ENCODE measurements around the gene OR6S1.
"Not testable (repeated sequence)": the region's sequence is repeated elsewhere in the genome, so short reads cannot be mapped to it uniquely, and the experiment has no call there.

The OR6S1 gene

DNA sequence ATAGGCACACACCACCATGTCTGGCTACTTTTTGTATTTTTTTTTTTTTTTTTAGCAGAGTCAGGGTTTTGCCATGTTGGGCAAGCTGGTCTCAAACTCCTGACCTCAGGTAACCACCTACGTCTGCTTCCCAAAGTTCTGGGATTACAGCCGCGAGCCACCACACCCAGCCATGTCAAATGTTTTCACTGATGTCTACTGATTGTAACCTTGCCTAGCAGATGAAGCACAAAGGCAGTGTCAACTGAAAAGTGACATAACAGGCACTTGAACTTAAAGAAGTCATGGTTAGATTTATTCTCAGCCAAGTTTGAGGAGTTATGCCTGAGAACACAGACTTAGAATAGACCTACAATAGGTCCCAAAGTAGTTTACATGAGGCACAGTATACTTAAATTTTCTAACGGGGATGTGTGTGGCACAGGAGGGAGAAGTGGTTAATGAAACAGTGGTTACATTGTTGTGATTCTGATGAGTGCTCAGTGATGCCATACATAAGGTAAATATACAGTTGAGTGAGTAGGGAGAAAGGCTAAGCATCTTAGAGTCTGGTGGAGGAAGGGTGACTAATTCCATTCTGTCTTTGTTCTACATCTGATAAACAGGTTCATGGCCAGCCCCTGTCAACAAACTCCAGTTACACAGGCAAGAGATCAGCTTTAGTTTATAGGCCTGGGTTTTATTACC is 30.2 kb upstream of the OR6S1 start:
- FAIRE-seq (no peak), DNase-seq (ENCODE audit: insufficient read length, low spot score) (no peak)

DNA sequence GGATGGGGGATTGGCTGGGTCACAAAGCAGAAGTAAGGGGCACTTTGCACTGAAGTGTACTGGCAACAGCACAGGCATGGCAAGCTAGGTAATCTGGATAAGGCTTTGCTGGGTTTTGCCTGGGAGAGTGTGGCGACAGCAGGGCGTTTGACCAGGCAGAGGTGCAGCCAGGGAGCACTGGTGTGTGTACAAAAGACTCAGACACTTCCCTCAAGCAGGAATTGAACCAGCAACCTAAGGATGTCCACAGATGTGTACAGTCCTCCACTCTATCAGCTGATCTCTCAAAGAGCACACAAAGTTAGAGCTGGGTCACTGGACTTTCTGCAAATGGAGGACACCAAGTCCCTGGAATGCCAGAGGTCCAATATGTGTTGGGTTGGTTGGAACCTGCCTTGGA is 27.5 kb upstream of the OR6S1 start:
- FAIRE-seq (no peak), DNase-seq (ENCODE audit: insufficient read length, low spot score) (no peak)

DNA sequence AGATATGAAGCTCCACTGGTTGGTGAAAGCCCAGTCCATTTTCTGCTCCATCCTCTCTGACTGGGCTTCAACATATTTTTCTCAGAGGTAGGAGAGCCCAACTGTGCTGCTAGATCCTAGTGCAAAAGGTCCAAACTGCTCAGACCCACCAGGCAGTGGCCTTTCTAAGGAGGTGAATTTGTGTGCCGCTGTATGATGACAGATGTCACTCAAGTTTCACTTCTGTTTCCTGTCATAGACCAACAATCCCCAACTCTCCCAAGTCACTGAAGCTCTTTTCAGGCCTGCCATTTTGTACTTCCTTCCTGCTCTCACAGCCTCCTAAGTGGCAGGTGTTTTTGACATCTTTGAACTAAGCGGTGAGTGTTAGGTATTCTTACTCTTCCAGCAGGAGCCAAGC is 26.5 kb upstream of the OR6S1 start:
- DNase-seq (ENCODE audit: insufficient read length, low spot score) (no peak), FAIRE-seq (no peak)

DNA sequence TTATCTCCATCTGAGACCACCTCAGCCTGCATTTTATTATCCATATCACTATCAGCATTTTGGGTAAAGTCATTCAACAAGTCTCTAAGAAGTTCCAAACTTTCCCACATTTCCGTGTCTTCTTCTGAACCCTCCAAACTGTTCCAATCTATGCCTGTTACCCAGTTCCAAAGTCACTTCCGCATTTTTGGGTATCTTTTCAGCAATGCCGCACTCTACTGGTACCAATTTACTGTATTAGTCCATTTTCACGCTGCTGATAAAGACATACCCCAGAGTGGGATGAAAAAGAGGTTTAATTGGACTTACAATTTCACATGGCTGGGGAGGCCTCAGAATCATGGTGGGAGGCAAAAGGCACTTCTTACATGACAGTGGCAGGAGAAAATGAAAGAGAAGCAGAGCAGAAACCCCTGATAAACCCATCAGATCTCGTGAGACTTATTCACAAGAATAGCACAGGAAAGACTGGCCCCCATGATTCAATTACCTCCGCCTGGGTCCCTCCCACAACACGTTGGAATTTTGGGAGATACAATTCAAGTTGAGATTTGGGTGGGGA is 25.0 kb upstream of the OR6S1 start:
- DNase-seq (ENCODE audit: insufficient read length, low spot score); FAIRE-seq: not testable (repeated sequence)

GRCh38 chr14:20662968-20663732 is 21.7 kb upstream of the OR6S1 start:
- FAIRE-seq (no peak), DNase-seq (ENCODE audit: insufficient read length, low spot score) (no peak)

DNA sequence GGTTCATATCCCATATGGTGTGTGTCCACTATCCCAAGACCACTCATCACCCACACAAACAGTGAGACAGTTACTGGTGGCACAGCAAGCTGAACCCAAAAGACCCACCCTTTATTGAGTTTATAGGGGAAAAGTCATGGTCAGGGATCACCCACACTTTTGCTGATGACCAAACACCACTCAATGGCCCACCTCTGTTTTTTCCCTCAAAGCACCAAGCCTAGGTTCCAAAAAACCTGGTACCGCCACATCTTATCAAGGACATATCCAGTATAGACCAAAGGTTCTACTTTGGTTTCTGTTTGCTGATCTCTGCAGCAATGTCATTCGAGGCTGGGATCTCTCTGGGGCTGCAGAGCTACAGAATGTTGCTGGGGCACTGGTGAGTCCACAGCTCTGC is 19.7 kb upstream of the OR6S1 start:
- FAIRE-seq (no peak), DNase-seq (ENCODE audit: insufficient read length, low spot score) (no peak)

GRCh38 chr14:20659813-20660395 is 18.4 kb upstream of the OR6S1 start:
- FAIRE-seq (no peak), DNase-seq (ENCODE audit: insufficient read length, low spot score) (no peak)

- DNase-seq (ENCODE audit: insufficient read length, low spot score): no peak
- FAIRE-seq: no peak
These were observed 17.8 kb upstream of the OR6S1 start for GRCh38 chr14:20659336-20659735.

DNA sequence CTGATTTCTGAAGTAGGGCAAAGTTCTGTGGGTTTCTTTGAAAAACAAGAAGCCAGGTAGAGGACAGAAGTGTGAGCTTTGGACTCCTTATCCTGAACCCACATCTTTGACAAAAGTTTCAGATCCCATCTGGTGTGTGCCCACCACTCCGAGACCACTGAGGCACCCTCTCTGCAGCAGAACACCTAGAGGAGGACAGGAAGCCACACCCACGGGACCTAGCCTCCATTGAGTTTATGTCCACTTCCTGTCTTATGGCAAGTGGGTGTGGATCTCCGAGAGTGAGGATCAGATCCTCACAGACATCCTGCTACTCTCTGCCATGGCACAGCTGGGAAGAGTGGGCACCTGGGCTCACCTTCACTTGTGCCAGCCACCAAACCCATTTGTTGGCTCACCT is 16.8 kb upstream of the OR6S1 start:
- no peak for DNase-seq (ENCODE audit: insufficient read length, low spot score)
- FAIRE-seq: no peak

DNA sequence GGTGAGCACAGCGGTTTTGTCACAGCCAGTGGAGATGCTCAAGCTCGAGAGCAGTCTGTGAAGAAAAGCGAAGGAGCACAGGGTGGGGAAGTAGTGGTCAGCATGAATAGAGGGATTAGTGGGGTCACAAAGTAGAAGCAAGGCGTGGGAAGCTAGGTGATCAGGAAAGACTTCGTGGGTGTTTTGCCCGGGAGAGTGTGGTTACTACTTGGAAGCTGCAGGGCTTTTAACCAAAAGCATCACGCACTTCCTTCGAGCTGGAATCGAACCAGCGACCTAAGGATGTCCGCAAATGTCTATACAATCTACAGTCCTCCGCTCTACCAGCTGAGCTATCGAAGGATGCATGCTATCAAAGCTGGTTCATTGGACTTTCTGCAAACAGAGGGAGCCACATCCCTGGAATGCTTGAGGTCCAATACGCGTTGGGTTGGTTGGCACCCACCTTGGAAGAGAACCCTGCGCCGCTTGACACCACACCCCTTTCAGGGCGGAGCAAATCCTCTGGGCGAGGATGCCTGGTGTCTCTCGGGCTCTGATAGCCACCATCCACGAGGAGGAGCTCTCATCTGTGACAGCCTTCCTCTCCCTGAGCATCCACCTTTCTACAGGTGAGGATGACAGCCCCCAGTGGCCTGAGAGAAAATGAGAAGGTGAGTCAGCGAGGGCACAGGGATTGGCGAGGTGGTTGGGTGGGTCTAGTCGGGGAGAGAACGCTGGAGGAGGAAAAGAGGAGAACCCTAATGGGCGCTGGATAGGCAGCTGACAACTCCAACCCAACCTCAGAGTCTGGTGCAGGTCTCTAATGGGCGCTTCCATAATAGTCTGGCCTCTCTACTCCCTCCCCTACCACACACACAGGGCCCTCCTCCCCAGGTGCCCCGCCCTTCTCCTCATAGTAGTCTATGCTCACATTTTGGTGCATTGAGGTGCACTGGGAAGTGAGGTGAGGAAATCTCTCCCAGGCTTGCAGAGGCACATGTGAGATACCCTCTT is 16.0 kb upstream of the OR6S1 start:
- FAIRE-seq: no peak
- DNase-seq (ENCODE audit: insufficient read length, low spot score): no peak

GRCh38 chr14:20656274-20656673 is 14.8 kb upstream of the OR6S1 start:
- no peak for FAIRE-seq

GRCh38 chr14:20655851-20656250 is 14.4 kb upstream of the OR6S1 start:
- DNase-seq (ENCODE audit: insufficient read length, low spot score): no peak
- no peak for FAIRE-seq

More at GRCh38 chr14:20656274-20656673, 14.8 kb upstream of the OR6S1 start:
- DNase-seq (ENCODE audit: insufficient read length, low spot score): no peak

DNA sequence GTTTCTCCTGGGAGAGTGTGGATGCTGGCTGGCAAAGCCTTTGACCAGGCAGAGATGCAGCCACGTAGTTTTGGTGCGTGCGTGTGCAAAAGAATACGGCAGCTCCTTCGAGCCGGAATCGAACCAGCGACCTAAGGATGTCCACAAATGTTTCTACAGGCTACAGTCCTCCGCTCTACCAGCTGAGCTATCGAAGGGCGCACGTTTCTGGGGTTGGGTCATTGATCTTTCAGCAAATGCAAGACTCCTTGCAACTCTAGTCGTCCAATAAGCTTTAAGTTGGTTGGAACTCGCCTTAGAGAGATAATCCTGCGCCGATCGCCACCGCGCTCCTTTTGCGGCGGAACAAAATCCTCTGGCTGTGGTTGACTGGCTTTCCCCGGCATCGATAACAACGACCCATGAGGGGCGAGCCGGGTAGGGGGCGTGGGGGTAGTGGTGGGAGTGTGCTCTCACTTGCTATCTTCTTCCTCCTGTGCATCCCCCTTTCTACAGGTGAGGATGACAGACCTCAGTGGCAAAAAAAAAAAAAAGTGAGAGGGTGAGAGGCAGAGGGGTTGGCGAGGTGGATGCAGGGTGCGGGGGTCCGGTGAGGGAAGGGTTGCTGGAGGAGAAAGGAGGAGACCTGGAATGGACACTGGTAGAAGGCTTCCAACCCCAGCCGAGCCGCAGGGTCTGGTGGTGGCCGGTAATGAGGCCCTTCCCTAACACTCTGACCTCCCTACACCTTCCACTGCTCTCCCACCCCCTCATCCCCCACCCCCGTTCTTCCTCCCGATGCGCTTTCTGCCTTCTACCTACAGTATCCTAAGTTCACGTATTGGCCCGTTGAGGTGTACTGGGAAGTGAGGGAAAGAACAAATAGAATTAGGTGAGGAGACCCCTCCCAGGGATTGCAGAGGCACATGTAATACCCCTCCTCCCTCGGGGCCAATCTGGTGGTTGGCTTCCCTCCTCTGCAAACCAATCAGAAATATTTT is 11.8 kb upstream of the OR6S1 start:
- no peak for FAIRE-seq

GRCh38 chr14:20645481-20645880 is 4.0 kb upstream of the OR6S1 start:
- DNase-seq (ENCODE audit: insufficient read length, low spot score) (no peak), FAIRE-seq (no peak)

More for the DNA sequence above, 11.8 kb upstream of the OR6S1 start:
- DNase-seq (ENCODE audit: insufficient read length, low spot score): no peak

DNA sequence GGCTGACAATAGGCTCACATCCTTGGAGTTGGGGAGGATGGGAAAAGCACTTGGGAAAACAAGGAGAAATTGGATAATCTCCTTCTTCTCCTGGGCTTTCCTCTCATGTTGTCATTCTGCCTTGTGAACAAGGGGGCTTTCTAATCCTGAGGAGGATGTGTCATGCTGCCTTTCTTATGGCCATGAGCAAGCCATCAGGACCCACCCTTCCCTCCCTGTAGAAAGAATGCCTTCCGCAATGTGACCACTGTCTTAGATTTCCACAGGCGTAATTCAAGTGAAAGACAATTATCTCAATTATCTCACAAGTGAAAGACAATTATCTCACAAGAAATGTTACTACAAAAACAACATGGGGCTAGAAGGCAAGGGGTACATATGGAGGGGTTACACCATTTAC is 3.0 kb upstream of the OR6S1 start:
- FAIRE-seq (no peak), DNase-seq (ENCODE audit: insufficient read length, low spot score) (no peak)

DNA sequence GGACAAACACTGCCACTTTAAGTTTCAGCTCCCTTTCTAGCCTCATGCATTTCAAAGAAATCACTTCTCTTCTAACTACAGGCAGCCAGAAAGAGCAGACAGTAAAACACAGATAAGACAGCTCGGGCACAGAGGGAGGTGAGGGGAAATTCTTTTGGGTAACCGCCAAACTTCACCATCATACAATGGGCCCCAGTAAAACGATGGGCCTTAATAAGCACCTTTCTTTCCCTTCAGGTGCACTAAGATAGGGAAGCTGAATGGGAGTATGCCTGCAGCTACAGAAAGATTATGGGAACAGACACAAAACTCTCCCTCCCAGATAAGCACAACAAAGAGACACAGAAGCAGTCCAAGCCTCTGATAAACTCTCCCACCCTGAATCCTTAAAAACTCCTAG is 1.3 kb upstream of the OR6S1 start:
- FAIRE-seq; DNase-seq (ENCODE audit: insufficient read length, low spot score): not testable (repeated sequence)

DNA sequence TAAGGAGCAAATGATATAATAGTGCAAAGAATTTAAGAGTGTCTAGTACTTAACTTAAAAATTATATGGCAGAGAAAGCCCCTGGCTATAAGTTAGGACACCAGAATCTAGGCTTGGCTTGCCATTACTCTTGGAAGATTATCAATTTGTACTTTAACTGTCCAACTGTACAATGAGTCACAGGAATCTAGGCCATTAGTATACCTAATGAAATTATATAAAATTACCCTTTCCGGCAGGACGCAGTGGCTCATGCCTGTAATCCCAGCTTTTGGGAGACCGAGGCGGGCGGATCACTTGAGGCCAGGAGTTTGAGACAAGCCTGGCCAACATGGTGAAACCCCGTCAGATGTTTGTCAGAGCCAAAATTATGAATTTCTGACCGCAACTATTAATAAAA is 691 bp upstream of the OR6S1 start:
- FAIRE-seq (no peak), DNase-seq (ENCODE audit: insufficient read length, low spot score) (no peak)

DNA sequence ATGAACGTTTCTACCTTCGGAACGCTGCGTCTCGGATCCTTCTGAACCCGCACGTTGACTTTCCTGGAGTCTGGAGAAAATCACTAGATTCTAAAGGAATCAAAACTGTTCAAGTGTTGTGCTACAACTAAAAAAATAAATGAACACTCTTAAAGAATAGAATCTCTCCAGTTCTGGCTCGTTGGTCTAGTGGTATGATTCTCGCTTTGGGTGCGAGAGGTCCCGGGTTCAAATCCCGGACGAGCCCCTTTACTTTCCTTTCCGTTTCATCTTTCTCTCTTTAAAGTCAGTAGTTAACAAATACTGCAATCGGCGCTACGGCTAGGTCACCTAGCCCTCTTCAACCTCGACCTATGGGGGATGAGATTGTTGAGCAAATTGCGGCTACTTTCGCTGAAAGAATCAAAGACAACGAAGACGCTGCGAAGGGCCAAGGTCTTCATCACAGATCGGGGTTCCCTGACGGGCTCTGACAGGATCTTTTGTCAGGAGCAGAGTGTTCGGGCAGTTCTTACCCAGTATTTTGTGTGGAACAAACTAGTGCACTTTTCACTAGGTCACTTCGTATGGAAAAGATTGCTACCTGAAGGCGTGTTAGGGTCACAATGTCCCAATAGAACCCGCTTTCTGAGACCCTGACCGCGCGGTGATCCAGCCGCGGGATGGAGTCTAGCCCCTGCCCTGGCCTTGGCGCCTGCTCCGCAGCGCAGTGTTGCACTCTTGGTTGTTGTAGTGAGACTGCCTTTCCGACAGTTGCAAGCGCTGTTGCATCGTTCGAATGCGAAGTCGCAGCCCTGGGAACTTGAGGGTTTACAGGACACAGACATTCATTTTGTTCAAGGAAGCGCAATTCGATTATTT is 8.4 kb downstream of the OR6S1 start:
- FAIRE-seq (no peak), DNase-seq (ENCODE audit: insufficient read length, low spot score) (no peak)
